ENCODE measurements around the gene NDST3.

NDST3 gene

GRCh38 chr4:118033148-118034052, 886 bp upstream of the NDST3 start:
- Histone ChIP-seq H3K9ac (ENCODE audit: low read depth, low read length) (peak overlapping the region; percentile 50; the same call in 1 of the 2 replicates), H3K4me1 (ENCODE audit: insufficient read depth, low read length) (no peaks in the 10 kb centered on the region; the same call in 1 of the 2 replicates), H3K36me3 (ENCODE audit: insufficient read depth, low read depth, low read length) (no peaks in the 10 kb centered on the region), H3K4me3 (ENCODE audit: low read length) (peak overlapping the region; percentile 66), H3K9me3 (ENCODE audit: insufficient read depth, low read depth, low read length) (no peaks in the 10 kb centered on the region), H3K27me3 (ENCODE audit: insufficient read depth, low read length) (peaks cover 10% of the 10 kb centered on the region), H3K27ac (ENCODE audit: low read length) (no peak overlapping the region)

DNA sequence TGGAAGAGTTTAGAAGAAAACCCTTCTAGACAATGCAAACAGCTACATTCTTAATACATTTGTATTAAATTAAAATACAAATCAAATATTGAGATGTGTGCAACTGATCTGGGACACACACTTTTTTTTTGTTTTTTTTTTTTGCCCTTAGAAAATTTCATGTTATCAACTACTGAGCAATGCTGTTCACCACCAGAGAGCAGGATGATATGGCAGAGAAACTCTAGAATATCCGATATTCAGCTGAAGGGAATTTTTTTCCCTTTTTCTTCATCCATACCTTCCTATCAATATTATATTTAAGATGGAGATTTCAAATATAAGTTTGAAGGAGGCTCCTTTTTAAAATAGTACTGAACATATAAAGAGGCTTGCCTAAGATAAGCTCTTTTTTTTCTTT, 1.0 kb downstream of the NDST3 start:
- Histone ChIP-seq H3K9ac (ENCODE audit: low read depth, low read length) (no peak overlapping the region), H3K4me3 (ENCODE audit: low read length) (no peak overlapping the region), H3K27ac (ENCODE audit: low read length) (no peak overlapping the region), H3K27me3 (ENCODE audit: insufficient read depth, low read length) (peaks cover 10% of the 10 kb centered on the region), H3K4me1 (ENCODE audit: insufficient read depth, low read length) (no peaks in the 10 kb centered on the region; the same call in 1 of the 2 replicates), H3K9me3 (ENCODE audit: insufficient read depth, low read depth, low read length) (no peaks in the 10 kb centered on the region), H3K36me3 (ENCODE audit: insufficient read depth, low read depth, low read length) (no peaks in the 10 kb centered on the region)

- no peaks in the 10 kb centered on the region; the same call in 1 of the 2 replicates for H3K4me1 ChIP-seq (ENCODE audit: insufficient read depth, low read length)
- H3K27me3 ChIP-seq (ENCODE audit: insufficient read depth, low read length): peaks cover 10% of the 10 kb centered on the region
- H3K9ac ChIP-seq (ENCODE audit: low read depth, low read length): no peak overlapping the region
- H3K9me3 ChIP-seq (ENCODE audit: insufficient read depth, low read depth, low read length): no peaks in the 10 kb centered on the region
- no peak overlapping the region for H3K4me3 ChIP-seq (ENCODE audit: low read length)
- H3K36me3 ChIP-seq (ENCODE audit: insufficient read depth, low read depth, low read length): no peaks in the 10 kb centered on the region
- no peak overlapping the region for H3K27ac ChIP-seq (ENCODE audit: low read length)
Observed at GRCh38 chr4:118036336-118036735, 2.0 kb downstream of the NDST3 start.

- Histone ChIP-seq H3K36me3 (ENCODE audit: insufficient read depth, low read depth, low read length) (no peaks in the 10 kb centered on the region), H3K27ac (ENCODE audit: low read length) (no peak overlapping the region), H3K4me3 (ENCODE audit: low read length) (no peak overlapping the region), H3K9ac (ENCODE audit: low read depth, low read length) (no peak overlapping the region), H3K9me3 (ENCODE audit: insufficient read depth, low read depth, low read length) (no peaks in the 10 kb centered on the region), H3K27me3 (ENCODE audit: insufficient read depth, low read length) (peaks cover 2% of the 10 kb centered on the region), H3K4me1 (ENCODE audit: insufficient read depth, low read length) (no peaks in the 10 kb centered on the region; the same call in 1 of the 2 replicates)
Observed at GRCh38 chr4:118037955-118038354, 3.7 kb downstream of the NDST3 start.

DNA sequence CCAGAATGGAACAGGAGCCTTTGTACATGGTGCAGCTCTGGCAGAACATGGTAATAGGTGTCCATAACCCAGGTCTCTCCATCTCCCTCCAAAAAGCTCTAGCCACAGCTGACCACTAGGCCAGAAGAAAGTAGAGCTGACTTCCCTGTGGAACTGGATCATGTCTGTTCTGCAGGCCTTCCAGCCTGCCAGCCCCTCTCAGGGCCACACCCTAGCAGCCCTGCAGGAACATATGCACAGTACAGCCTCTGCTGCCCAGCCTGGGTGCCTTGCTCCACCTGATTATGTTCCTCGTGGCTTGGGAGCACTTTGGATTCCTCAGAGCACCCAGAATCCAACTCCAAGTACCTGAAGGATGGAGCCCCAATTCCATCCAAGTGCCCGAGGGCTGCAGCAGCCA, 12.0 kb downstream of the NDST3 start:
- H3K9me3 ChIP-seq (ENCODE audit: insufficient read depth, low read depth, low read length): peaks cover 19% of the 10 kb centered on the region; the same call in 1 of the 2 replicates
- H3K9ac ChIP-seq (ENCODE audit: low read depth, low read length): no peak overlapping the region
- H3K27me3 ChIP-seq (ENCODE audit: insufficient read depth, low read length): no peaks in the 10 kb centered on the region
- no peaks in the 10 kb centered on the region for H3K4me1 ChIP-seq (ENCODE audit: insufficient read depth, low read length)
- no peak overlapping the region for H3K4me3 ChIP-seq (ENCODE audit: low read length)
- no peak overlapping the region for H3K27ac ChIP-seq (ENCODE audit: low read length)
- no peaks in the 10 kb centered on the region for H3K36me3 ChIP-seq (ENCODE audit: insufficient read depth, low read depth, low read length)

- Histone ChIP-seq H3K4me3 (ENCODE audit: low read length) (no peak overlapping the region), H3K36me3 (ENCODE audit: insufficient read depth, low read depth, low read length) (no peaks in the 10 kb centered on the region), H3K27ac (ENCODE audit: low read length) (no peak overlapping the region), H3K4me1 (ENCODE audit: insufficient read depth, low read length) (no peaks in the 10 kb centered on the region), H3K9ac (ENCODE audit: low read depth, low read length) (no peak overlapping the region), H3K27me3 (ENCODE audit: insufficient read depth, low read length) (no peaks in the 10 kb centered on the region), H3K9me3 (ENCODE audit: insufficient read depth, low read depth, low read length) (peaks cover 19% of the 10 kb centered on the region; the same call in 1 of the 2 replicates)
Observed at GRCh38 chr4:118047043-118047442, 12.8 kb downstream of the NDST3 start.

- Histone ChIP-seq H3K27ac (ENCODE audit: low read length) (no peak overlapping the region), H3K9ac (ENCODE audit: low read depth, low read length) (no peak overlapping the region), H3K9me3 (ENCODE audit: insufficient read depth, low read depth, low read length) (no peaks in the 10 kb centered on the region), H3K27me3 (ENCODE audit: insufficient read depth, low read length) (no peaks in the 10 kb centered on the region), H3K4me1 (ENCODE audit: insufficient read depth, low read length) (peaks cover 8% of the 10 kb centered on the region; the same call in 1 of the 2 replicates), H3K36me3 (ENCODE audit: insufficient read depth, low read depth, low read length) (no peaks in the 10 kb centered on the region), H3K4me3 (ENCODE audit: low read length) (no peak overlapping the region)
Observed at GRCh38 chr4:118058955-118059354, 24.7 kb downstream of the NDST3 start.

DNA sequence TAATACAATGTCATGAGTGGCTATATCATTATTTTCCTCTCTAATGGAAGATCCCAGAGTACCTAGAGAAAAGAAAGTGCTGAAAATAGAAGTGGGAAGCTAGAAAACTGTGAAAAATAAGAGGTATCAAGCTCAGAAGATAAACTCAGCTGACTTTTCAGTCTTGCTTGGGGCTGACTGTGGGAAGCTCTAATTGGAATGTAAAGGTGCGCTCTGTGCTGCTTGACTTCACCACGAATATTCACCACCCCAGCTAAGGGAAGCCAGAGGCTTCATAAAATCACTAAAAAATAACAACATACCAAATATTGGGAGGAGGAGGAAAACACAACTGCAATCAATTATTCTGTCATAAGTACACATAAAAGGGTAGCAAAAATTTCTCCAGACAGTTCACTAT, 25.1 kb downstream of the NDST3 start:
- H3K27ac ChIP-seq (ENCODE audit: low read length): no peak overlapping the region
- no peak overlapping the region for H3K9ac ChIP-seq (ENCODE audit: low read depth, low read length)
- no peaks in the 10 kb centered on the region for H3K9me3 ChIP-seq (ENCODE audit: insufficient read depth, low read depth, low read length)
- peaks cover 8% of the 10 kb centered on the region; the same call in 1 of the 2 replicates for H3K4me1 ChIP-seq (ENCODE audit: insufficient read depth, low read length)
- H3K36me3 ChIP-seq (ENCODE audit: insufficient read depth, low read depth, low read length): no peaks in the 10 kb centered on the region
- H3K27me3 ChIP-seq (ENCODE audit: insufficient read depth, low read length): no peaks in the 10 kb centered on the region
- H3K4me3 ChIP-seq (ENCODE audit: low read length): no peak overlapping the region

DNA sequence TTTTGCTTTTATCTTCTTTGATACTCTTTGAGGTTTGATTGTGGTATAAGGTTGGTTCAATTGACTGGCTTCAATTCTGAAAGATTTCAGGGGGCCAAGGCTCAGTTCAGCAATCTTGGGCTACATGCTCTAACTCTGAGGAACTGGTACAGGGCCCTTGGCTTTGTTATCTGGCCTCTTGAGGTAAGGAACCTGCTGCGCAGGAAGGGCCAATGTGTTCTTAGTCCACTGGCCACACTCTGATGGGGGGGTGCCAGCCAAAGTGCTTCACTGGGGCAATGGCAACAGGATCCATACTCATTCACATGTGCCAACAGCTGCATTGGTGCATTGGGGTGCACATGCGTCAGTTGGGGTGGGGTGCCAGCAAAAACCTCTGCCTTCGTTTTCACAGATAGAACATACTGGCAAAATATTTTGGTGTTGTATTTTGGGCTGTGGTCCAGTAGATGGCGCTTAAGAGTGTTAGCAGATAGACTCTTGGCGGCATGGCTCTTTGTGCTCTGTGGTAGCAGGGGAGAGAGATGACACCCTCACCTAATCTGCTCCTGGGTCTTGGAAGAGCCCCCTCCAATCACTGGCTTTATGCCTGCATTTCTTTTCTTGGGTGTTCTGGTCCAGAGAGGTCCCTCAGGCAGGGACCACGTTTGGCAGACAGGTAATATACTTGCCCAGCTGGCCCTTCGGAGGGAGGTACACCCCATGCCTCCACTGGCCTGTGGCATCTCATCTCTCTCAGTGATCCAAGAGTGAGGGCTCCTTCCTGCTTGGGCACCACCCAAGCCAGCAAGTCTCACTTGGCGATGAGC, 42.9 kb downstream of the NDST3 start:
- H3K9me3 ChIP-seq (ENCODE audit: insufficient read depth, low read depth, low read length): no peaks in the 10 kb centered on the region

GRCh38 chr4:118077767-118078105, 43.5 kb downstream of the NDST3 start:
- no peak overlapping the region for H3K27ac ChIP-seq (ENCODE audit: low read length)
- no peak overlapping the region for H3K9ac ChIP-seq (ENCODE audit: low read depth, low read length)
- no peak overlapping the region for H3K4me3 ChIP-seq (ENCODE audit: low read length)

More for the DNA sequence above, 42.9 kb downstream of the NDST3 start:
- H3K4me3 ChIP-seq (ENCODE audit: low read length): no peak overlapping the region
- H3K4me1 ChIP-seq (ENCODE audit: insufficient read depth, low read length): no peaks in the 10 kb centered on the region
- no peak overlapping the region for H3K27ac ChIP-seq (ENCODE audit: low read length)
- no peaks in the 10 kb centered on the region for H3K36me3 ChIP-seq (ENCODE audit: insufficient read depth, low read depth, low read length)
- peaks cover 4% of the 10 kb centered on the region; the same call in 1 of the 2 replicates for H3K27me3 ChIP-seq (ENCODE audit: insufficient read depth, low read length)
- H3K9ac ChIP-seq (ENCODE audit: low read depth, low read length): no peak overlapping the region

DNA sequence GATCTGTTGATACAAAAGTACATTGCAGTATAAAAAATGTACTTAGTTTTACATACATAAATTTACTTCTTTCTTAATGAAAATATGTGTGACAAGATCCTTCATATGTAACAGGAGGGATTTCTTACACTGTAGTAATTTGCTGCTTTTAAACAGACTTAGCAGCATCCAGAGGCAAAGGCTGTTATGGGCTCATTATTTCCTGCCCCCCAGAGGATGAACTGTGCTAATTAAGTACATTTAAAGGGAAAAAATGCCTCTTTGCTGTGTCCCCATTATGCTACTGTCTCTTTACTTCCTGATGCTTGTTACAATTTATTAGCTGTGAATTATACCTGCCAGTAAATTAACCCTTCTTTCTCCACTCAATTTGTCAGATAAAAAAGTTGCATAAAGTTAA, 47.1 kb downstream of the NDST3 start:
- Histone ChIP-seq H3K9me3 (ENCODE audit: insufficient read depth, low read depth, low read length) (no peaks in the 10 kb centered on the region), H3K36me3 (ENCODE audit: insufficient read depth, low read depth, low read length) (no peaks in the 10 kb centered on the region), H3K9ac (ENCODE audit: low read depth, low read length) (no peak overlapping the region), H3K4me3 (ENCODE audit: low read length) (no peak overlapping the region), H3K27me3 (ENCODE audit: insufficient read depth, low read length) (peaks cover 4% of the 10 kb centered on the region; the same call in 1 of the 2 replicates), H3K4me1 (ENCODE audit: insufficient read depth, low read length) (peaks cover 2% of the 10 kb centered on the region; the same call in 1 of the 2 replicates), H3K27ac (ENCODE audit: low read length) (no peak overlapping the region)

More at GRCh38 chr4:118077767-118078105, 43.5 kb downstream of the NDST3 start:
- no peaks in the 10 kb centered on the region for H3K4me1 ChIP-seq (ENCODE audit: insufficient read depth, low read length)
- no peaks in the 10 kb centered on the region for H3K9me3 ChIP-seq (ENCODE audit: insufficient read depth, low read depth, low read length)
- H3K36me3 ChIP-seq (ENCODE audit: insufficient read depth, low read depth, low read length): no peaks in the 10 kb centered on the region
- H3K27me3 ChIP-seq (ENCODE audit: insufficient read depth, low read length): peaks cover 4% of the 10 kb centered on the region; the same call in 1 of the 2 replicates
